ENCODE data around the gene DGKB. TPM values are rescaled to one million over a fixed set of nuclear protein-coding genes. Genes with fewer than 3 reads are reported as not detected.

DGKB gene
- total RNA-seq, 1 experiment from 2014 or later = 0.48 TPM

- Histone ChIP-seq H3K27me3 (ENCODE audit: insufficient read depth, low read depth) (no peaks in the 10 kb centered on the region), H2AFZ (peak overlapping the region; percentile 19; the same call in 1 of the 2 replicates), H4K20me1 (ENCODE audit: insufficient read depth) (no peaks in the 10 kb centered on the region), H3K27ac (no peak overlapping the region), H3K4me1 (replicated peaks; ENCODE audit: insufficient read depth) (no peaks in the 10 kb centered on the region), H3F3A (ENCODE audit: insufficient read depth, low read depth) (no peaks in the 10 kb centered on the region), H3K9me3 (ENCODE audit: insufficient read depth, low read depth) (no peaks in the 10 kb centered on the region; the same call in 1 of the 2 replicates), H3K4me3 (no peak overlapping the region), H3K9me2 (ENCODE audit: insufficient read depth) (no peaks in the 10 kb centered on the region), H3K4me2 (no peak overlapping the region), H3K36me3 (ENCODE audit: low read depth) (no peaks in the 10 kb centered on the region), H3K79me2 (ENCODE audit: low read depth) (no peaks in the 10 kb centered on the region)
- intact Hi-C loops (cut with micrococcal nuclease; ENCODE audit: unreplicated experiment) = loop anchor here (1.0 kb wide), 1 partner anchor 11 kb away; no protein-coding TSS in a partner anchor
- POLR2A ChIA-PET (ENCODE audit: unreplicated experiment) = no interaction called here
- BruUV-seq (replicated peaks) = no TSS peak
- DNase-seq = no peak
- TF ChIP-seq CTCF (conservative IDR thresholded peaks at IDR 0.05) (no peak), EZH2 (IDR thresholded peaks at IDR 0.05; ENCODE audit: low read depth) (no peak)
- CTCF ChIA-PET = no interaction called here
These were observed 331.6 kb downstream of the DGKB start for GRCh38 chr7:14570750-14571607.

- no TSS peak for BruUV-seq (replicated peaks)
- no peak for DNase-seq
- intact Hi-C loops (cut with micrococcal nuclease; ENCODE audit: unreplicated experiment) = loop anchor here (10.0 kb wide), 1 partner anchor 53 kb away; no protein-coding TSS in a partner anchor
- Histone ChIP-seq H3K4me3 (no peak overlapping the region), H3K4me2 (no peak overlapping the region), H2AFZ (no peak overlapping the region), H3K9me2 (ENCODE audit: insufficient read depth) (no peaks in the 10 kb centered on the region; the same call in 1 of the 2 replicates), H3K27ac (no peak overlapping the region), H4K20me1 (ENCODE audit: insufficient read depth) (no peaks in the 10 kb centered on the region), H3K79me2 (ENCODE audit: low read depth) (no peaks in the 10 kb centered on the region), H3F3A (ENCODE audit: insufficient read depth, low read depth) (no peaks in the 10 kb centered on the region), H3K27me3 (ENCODE audit: insufficient read depth, low read depth) (no peaks in the 10 kb centered on the region), H3K9me3 (ENCODE audit: insufficient read depth, low read depth) (no peaks in the 10 kb centered on the region), H3K4me1 (replicated peaks; ENCODE audit: insufficient read depth) (no peaks in the 10 kb centered on the region), H3K36me3 (ENCODE audit: low read depth) (no peaks in the 10 kb centered on the region)
- TF ChIP-seq EZH2 (IDR thresholded peaks at IDR 0.05; ENCODE audit: low read depth) = no peak
- TF ChIP-seq CTCF (conservative IDR thresholded peaks at IDR 0.05) = no peak
- ChIA-PET CTCF (no interaction called here), POLR2A (ENCODE audit: unreplicated experiment) (interaction anchor here (0.6 kb wide), 1 partner anchor 158 kb away, joined by 3 read pairs; no protein-coding TSS in a partner anchor)
These were observed 350.5 kb downstream of the DGKB start for GRCh38 chr7:14552060-14552459.

GRCh38 chr7:14551310-14551709 is 351.2 kb downstream of the DGKB start:
- Histone ChIP-seq H3K27me3 (ENCODE audit: insufficient read depth, low read depth) (no peaks in the 10 kb centered on the region), H3K27ac (no peak overlapping the region), H2AFZ (no peak overlapping the region), H3K4me3 (no peak overlapping the region), H3K4me1 (replicated peaks; ENCODE audit: insufficient read depth) (no peaks in the 10 kb centered on the region), H4K20me1 (ENCODE audit: insufficient read depth) (no peaks in the 10 kb centered on the region), H3K4me2 (no peak overlapping the region), H3K9me2 (ENCODE audit: insufficient read depth) (no peaks in the 10 kb centered on the region; the same call in 1 of the 2 replicates), H3K36me3 (ENCODE audit: low read depth) (no peaks in the 10 kb centered on the region), H3F3A (ENCODE audit: insufficient read depth, low read depth) (no peaks in the 10 kb centered on the region), H3K9me3 (ENCODE audit: insufficient read depth, low read depth) (no peaks in the 10 kb centered on the region), H3K79me2 (ENCODE audit: low read depth) (no peaks in the 10 kb centered on the region)
- intact Hi-C loops (cut with micrococcal nuclease; ENCODE audit: unreplicated experiment) = loop anchor here (10.0 kb wide), 1 partner anchor 53 kb away; no protein-coding TSS in a partner anchor
- no peak for TF ChIP-seq CTCF (conservative IDR thresholded peaks at IDR 0.05)
- no peak for DNase-seq
- BruUV-seq (replicated peaks) = no TSS peak
- CTCF ChIA-PET = no interaction called here
- POLR2A ChIA-PET (ENCODE audit: unreplicated experiment) = no interaction called here

Measured in PC-9 (cell line).